Testis (tissue), 2 donors: Measurements from ENCODE around the gene ABI3.
A peak's percentile ranks its signal among the peaks of the same experiment; 100 is the strongest.

ENCODE experiments used
- POLR2A ChIP-seq: fragments of 450-650 bp; IDR thresholded peaks from one replicate; pipeline ENCODE4 v1.6.1; 2017; ENCODE audit warnings: antibody characterized with exemption, mild to moderate bottlenecking, moderate library complexity
- TF ChIP-seq, protein P1 (sequence below), 3 experiments: fragments of 450-650 bp in 2 of 3; fragments of 200-600 bp in 1 of 3; sonication (generic) in 1 of 3; IDR thresholded peaks; one replicate each; pipeline ENCODE4 v1.5.1; 2016 to 2019; ENCODE audit warnings: antibody characterized with exemption in 3 of 3, mild to moderate bottlenecking in 2 of 3, moderate library complexity in 1 of 3

GRCh38 chr17:49180303-49180702 is 30.2 kb upstream of the ABI3 start:
- TF ChIP-seq, protein P1, sequence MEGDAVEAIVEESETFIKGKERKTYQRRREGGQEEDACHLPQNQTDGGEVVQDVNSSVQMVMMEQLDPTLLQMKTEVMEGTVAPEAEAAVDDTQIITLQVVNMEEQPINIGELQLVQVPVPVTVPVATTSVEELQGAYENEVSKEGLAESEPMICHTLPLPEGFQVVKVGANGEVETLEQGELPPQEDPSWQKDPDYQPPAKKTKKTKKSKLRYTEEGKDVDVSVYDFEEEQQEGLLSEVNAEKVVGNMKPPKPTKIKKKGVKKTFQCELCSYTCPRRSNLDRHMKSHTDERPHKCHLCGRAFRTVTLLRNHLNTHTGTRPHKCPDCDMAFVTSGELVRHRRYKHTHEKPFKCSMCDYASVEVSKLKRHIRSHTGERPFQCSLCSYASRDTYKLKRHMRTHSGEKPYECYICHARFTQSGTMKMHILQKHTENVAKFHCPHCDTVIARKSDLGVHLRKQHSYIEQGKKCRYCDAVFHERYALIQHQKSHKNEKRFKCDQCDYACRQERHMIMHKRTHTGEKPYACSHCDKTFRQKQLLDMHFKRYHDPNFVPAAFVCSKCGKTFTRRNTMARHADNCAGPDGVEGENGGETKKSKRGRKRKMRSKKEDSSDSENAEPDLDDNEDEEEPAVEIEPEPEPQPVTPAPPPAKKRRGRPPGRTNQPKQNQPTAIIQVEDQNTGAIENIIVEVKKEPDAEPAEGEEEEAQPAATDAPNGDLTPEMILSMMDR (IDR thresholded peaks at IDR 0.05) = peak; percentile 47 to 79 (median 64)
- TF ChIP-seq POLR2A = no peak
